ENCODE results near the gene LARGE1.

DNA sequence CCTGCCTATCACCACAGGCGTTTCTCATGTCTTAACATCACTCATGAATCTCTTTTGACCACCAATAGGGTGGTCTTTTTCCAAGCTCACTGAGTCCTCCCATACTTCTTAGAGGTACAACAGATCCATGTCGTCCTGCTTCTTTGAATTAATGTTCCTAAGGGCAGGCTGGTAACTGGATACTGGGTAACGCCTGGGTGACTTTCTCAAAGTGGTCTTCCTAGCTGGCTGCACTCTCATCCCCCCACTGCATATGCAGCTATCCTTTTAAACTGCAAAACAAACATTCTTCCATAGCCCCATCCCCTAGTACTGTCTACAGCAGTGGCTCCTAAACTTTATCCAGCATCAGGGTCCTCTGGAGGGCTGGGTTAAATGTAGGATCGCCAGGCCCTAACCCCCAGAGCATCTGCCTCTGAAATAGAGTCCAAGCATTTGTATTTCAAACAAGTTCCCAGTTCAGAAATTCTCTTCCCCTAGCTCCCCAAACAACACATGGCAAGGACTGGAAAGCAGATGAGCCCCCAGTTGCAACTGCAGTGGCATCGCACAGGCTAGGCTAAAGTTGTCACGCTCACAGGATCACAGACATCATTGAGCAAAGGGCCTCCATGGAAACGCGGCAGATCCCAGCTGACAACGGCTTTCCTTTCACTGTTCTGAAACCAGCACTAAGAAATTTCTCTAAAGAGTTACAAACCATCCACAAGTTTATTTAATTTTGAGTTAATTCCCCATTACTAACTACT, 204.9 kb downstream of the LARGE1 start:
- TF ChIP-seq, protein P1, sequence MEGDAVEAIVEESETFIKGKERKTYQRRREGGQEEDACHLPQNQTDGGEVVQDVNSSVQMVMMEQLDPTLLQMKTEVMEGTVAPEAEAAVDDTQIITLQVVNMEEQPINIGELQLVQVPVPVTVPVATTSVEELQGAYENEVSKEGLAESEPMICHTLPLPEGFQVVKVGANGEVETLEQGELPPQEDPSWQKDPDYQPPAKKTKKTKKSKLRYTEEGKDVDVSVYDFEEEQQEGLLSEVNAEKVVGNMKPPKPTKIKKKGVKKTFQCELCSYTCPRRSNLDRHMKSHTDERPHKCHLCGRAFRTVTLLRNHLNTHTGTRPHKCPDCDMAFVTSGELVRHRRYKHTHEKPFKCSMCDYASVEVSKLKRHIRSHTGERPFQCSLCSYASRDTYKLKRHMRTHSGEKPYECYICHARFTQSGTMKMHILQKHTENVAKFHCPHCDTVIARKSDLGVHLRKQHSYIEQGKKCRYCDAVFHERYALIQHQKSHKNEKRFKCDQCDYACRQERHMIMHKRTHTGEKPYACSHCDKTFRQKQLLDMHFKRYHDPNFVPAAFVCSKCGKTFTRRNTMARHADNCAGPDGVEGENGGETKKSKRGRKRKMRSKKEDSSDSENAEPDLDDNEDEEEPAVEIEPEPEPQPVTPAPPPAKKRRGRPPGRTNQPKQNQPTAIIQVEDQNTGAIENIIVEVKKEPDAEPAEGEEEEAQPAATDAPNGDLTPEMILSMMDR (conservative IDR thresholded peaks at IDR 0.05; ENCODE audit: low read depth, low read length): no peak
- TF ChIP-seq EZH2 (IDR thresholded peaks at IDR 0.05; ENCODE audit: low read length, unreplicated experiment): no peak
